ENCODE results near the gene PPIE.

DNA sequence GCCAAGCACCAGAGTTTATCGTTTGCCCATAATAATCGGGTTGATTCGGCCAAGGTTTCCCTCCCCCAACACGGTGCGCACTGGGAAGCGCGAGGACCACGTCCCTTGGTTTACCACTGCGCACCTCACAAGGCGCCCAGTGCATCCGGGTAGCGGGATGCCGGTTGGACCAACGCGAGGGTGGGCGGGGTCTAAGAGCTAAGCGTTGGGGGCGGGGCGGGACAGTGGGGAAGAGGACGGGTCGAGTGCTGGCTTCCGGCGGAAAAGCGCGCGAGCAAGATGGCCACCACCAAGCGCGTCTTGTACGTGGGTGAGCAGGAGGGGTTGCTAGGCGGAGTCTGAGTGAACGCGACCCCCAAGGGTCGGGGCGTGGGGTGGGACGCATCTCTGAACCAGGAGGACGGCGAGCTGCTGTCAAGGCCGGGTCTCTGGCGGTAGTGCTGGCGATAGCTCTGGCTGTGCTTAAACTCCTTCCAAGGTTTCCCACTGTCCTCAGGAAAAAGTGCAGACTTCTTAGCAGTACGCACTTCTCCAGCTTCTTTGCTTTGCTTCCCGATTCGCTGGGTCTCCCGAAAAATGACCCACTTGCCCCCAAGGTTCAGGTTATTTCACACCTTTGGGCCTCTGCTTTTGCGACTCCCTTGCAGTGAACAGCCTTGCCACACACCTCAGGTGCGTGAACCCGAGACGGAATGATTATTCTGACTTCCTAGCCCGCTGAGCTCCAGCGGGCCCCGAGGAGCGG, at the start of gene PPIE:
- TF ChIP-seq POLR2A (IDR thresholded peaks at IDR 0.05; ENCODE audit: low read length) (peak; percentile 68), GATA1 (IDR thresholded peaks at IDR 0.05; ENCODE audit: low read depth, low read length) (no peak)
